B cell (primary cell): ENCODE measurements around the gene TAS2R43.

Experiments
- EZH2 ChIP-seq: IDR thresholded peaks from 2 replicates; pipeline ENCODE4 v1.6.1; 2012; ENCODE audit warnings: borderline replicate concordance, low read depth, mild to moderate bottlenecking, moderate library complexity, low read length; ENCODE audit not compliant: insufficient read depth, poor library complexity, severe bottlenecking
- TF ChIP-seq, protein P1 (sequence below): fragments of 200-600 bp; IDR thresholded peaks from one replicate; pipeline ENCODE4 v1.8.0; 2022; ENCODE audit warnings: antibody characterized with exemption, mild to moderate bottlenecking

DNA sequence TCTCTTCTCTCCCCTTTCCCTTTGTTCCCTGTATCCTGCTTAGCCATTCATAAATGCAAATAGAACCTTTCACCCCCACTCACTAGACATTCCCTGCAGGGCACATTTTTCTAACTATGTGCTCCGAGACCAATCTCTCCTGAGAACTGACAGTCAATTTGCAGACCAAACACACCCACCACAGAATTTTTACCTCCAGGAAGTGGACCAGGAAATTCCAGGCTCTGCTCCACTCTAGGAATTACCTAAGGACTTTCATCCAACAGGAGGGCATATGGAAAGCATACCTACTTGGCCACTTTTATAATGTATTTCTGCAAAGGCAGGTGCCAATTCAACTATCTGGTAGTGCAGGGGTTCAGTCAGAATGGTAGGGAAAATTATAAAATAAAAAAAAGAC is 21.1 kb downstream of the TAS2R43 start:
- TF ChIP-seq, protein P1, sequence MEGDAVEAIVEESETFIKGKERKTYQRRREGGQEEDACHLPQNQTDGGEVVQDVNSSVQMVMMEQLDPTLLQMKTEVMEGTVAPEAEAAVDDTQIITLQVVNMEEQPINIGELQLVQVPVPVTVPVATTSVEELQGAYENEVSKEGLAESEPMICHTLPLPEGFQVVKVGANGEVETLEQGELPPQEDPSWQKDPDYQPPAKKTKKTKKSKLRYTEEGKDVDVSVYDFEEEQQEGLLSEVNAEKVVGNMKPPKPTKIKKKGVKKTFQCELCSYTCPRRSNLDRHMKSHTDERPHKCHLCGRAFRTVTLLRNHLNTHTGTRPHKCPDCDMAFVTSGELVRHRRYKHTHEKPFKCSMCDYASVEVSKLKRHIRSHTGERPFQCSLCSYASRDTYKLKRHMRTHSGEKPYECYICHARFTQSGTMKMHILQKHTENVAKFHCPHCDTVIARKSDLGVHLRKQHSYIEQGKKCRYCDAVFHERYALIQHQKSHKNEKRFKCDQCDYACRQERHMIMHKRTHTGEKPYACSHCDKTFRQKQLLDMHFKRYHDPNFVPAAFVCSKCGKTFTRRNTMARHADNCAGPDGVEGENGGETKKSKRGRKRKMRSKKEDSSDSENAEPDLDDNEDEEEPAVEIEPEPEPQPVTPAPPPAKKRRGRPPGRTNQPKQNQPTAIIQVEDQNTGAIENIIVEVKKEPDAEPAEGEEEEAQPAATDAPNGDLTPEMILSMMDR, result no peak
- TF ChIP-seq EZH2, result no peak
